Measurements from ENCODE around the gene TMEM179.
"Not testable (repeated sequence)": the region's sequence is repeated elsewhere in the genome, so short reads cannot be mapped to it uniquely, and the experiment has no call there.

TMEM179 gene

GRCh38 chr14:104585966-104586697 is 18.4 kb downstream of the TMEM179 start:
- DNase-seq (ENCODE audit: low spot score) = no peak

- no peak for DNase-seq (ENCODE audit: low spot score)
Measured at GRCh38 chr14:104584557-104584956, 20.0 kb downstream of the TMEM179 start.

- DNase-seq (ENCODE audit: low spot score) = no peak
Measured at GRCh38 chr14:104583424-104584306, 20.9 kb downstream of the TMEM179 start.

- DNase-seq (ENCODE audit: low spot score) = no peak
Measured at GRCh38 chr14:104582662-104583061, 21.9 kb downstream of the TMEM179 start.

GRCh38 chr14:104582005-104582404 is 22.6 kb downstream of the TMEM179 start:
- no peak for DNase-seq (ENCODE audit: low spot score)

GRCh38 chr14:104581521-104581920 is 23.1 kb downstream of the TMEM179 start:
- DNase-seq (ENCODE audit: low spot score) = no peak

GRCh38 chr14:104580961-104581360 is 23.6 kb downstream of the TMEM179 start:
- no peak for DNase-seq (ENCODE audit: low spot score)

- DNase-seq (ENCODE audit: low spot score) = not testable (repeated sequence)
Measured at GRCh38 chr14:104579939-104580338, 24.6 kb downstream of the TMEM179 start.

GRCh38 chr14:104579507-104579906 is 25.1 kb downstream of the TMEM179 start, which contains the start of gene C14orf180:
Gene C14orf180, plus strand, starts transcription at chr14:104579764. Its CDS starts 6,667 bp downstream, at chr14:104586431.
- DNase-seq (ENCODE audit: low spot score) = no peak

- DNase-seq (ENCODE audit: low spot score) = no peak
Measured at GRCh38 chr14:104578321-104578720, 26.3 kb downstream of the TMEM179 start.

GRCh38 chr14:104577847-104578301 is 26.7 kb downstream of the TMEM179 start:
- no peak for DNase-seq (ENCODE audit: low spot score)

GRCh38 chr14:104577426-104577825 is 27.1 kb downstream of the TMEM179 start:
- no peak for DNase-seq (ENCODE audit: low spot score)

GRCh38 chr14:104576970-104577332 is 27.6 kb downstream of the TMEM179 start:
- DNase-seq (ENCODE audit: low spot score) = no peak

- DNase-seq (ENCODE audit: low spot score) = no peak
Measured at GRCh38 chr14:104576232-104576969, 28.2 kb downstream of the TMEM179 start.

GRCh38 chr14:104574978-104575583 is 29.5 kb downstream of the TMEM179 start:
- DNase-seq (ENCODE audit: low spot score) = no peak

GRCh38 chr14:104574536-104574935 is 30.0 kb downstream of the TMEM179 start:
- DNase-seq (ENCODE audit: low spot score) = no peak

- DNase-seq (ENCODE audit: low spot score) = no peak
Measured at GRCh38 chr14:104573930-104574329, 30.6 kb downstream of the TMEM179 start.

- DNase-seq (ENCODE audit: low spot score) = no peak
Measured at GRCh38 chr14:104572668-104573067, 31.9 kb downstream of the TMEM179 start.

- no peak for DNase-seq (ENCODE audit: low spot score)
Measured at GRCh38 chr14:104572024-104572626, 32.4 kb downstream of the TMEM179 start.

GRCh38 chr14:104571246-104571645 is 33.3 kb downstream of the TMEM179 start:
- no peak for DNase-seq (ENCODE audit: low spot score)

GRCh38 chr14:104569435-104569834 is 35.1 kb downstream of the TMEM179 start:
- DNase-seq (ENCODE audit: low spot score) = no peak

Measured in AG08395 (cell line).